HG02610 (cell line): ENCODE measurements around the gene SEC16A.
"Not testable (repeated sequence)": the region's sequence is repeated elsewhere in the genome, so short reads cannot be mapped to it uniquely, and the experiment has no call there.

ENCODE experiments used
- ATAC-seq: cut with Tn5 transposase; IDR thresholded peaks from one replicate; pipeline ENCODE4 v1.9.1; 2021; ENCODE audit warnings: mild to moderate bottlenecking, moderate library complexity; ENCODE audit not compliant: unreplicated experiment

SEC16A gene

GRCh38 chr9:136441191-136441680, 41.6 kb downstream of the SEC16A start:
- ATAC-seq = no peak

GRCh38 chr9:136439481-136440408, 43.1 kb downstream of the SEC16A start, which contains the start of gene INPP5E:
TSS of gene INPP5E (minus strand) at chr9:136439845. CDS start at chr9:136439419, 426 bp downstream.
- ATAC-seq = peak; percentile 60

- peak; percentile 48 for ATAC-seq
Observed at GRCh38 chr9:136438548-136439480, 44.0 kb downstream of the SEC16A start.

- no peak for ATAC-seq
Observed at GRCh38 chr9:136437839-136438547, 44.8 kb downstream of the SEC16A start.

- no peak for ATAC-seq
Observed at GRCh38 chr9:136437430-136437829, 45.4 kb downstream of the SEC16A start.

GRCh38 chr9:136436055-136436634, 46.7 kb downstream of the SEC16A start:
- no peak for ATAC-seq

GRCh38 chr9:136434580-136435169, 48.2 kb downstream of the SEC16A start:
- no peak for ATAC-seq

GRCh38 chr9:136433849-136434579, 48.8 kb downstream of the SEC16A start:
- ATAC-seq = no peak

- no peak for ATAC-seq
Observed at GRCh38 chr9:136433043-136433715, 49.7 kb downstream of the SEC16A start.

GRCh38 chr9:136432591-136432990, 50.2 kb downstream of the SEC16A start:
- no peak for ATAC-seq

- ATAC-seq = no peak
Observed at GRCh38 chr9:136431782-136432350, 51.0 kb downstream of the SEC16A start.

- ATAC-seq = no peak
Observed at GRCh38 chr9:136430588-136431234, 52.1 kb downstream of the SEC16A start.

GRCh38 chr9:136429683-136430491, 53.0 kb downstream of the SEC16A start:
- no peak for ATAC-seq

- ATAC-seq = no peak
Observed at GRCh38 chr9:136429075-136429628, 53.7 kb downstream of the SEC16A start.

- no peak for ATAC-seq
Observed at GRCh38 chr9:136426787-136427186, 56.1 kb downstream of the SEC16A start.

- not testable (repeated sequence) for ATAC-seq
Observed at GRCh38 chr9:136425367-136425766, 57.5 kb downstream of the SEC16A start.
